ENCODE measurements around the gene PDXK. TPM values are rescaled to one million over a fixed set of nuclear protein-coding genes. Genes with fewer than 3 reads are reported as not detected.
A peak's percentile ranks its signal among the peaks of the same experiment; 100 is the strongest.

The PDXK gene
- polyA plus RNA-seq, 3 donors: 128 to 214 (median 210) TPM

- H3K9ac ChIP-seq (ENCODE audit: insufficient read depth, low read length, poor library complexity, severe bottlenecking): no peak overlapping the region
- H3K27ac ChIP-seq (ENCODE audit: low read depth in 1 of 2, low read length in 2 of 2): peak overlapping the region; percentile 12 to 62
- peaks cover 78% of the 10 kb centered on the region for H4K20me1 ChIP-seq (ENCODE audit: insufficient read depth, low read length)
- H3K4me1 Mint-ChIP-seq: peaks cover 15% of the 10 kb centered on the region
- H3K4me3 Mint-ChIP-seq: peak overlapping the region; percentile 20 to 30
- H3K4me3 ChIP-seq (replicated peaks in 1 of 3; ENCODE audit: low read depth in 2 of 3, low read length in 3 of 3): no peak overlapping the region
- WGBS (ENCODE audit: insufficient coverage): 92% methylated on average over 7 of the region's 8 CpGs
- H3K9me3 Mint-ChIP-seq: peaks cover 0 to 8% (median 0%) of the 10 kb centered on the region in 7 donors
- no peaks in the 10 kb centered on the region for H3K27me3 ChIP-seq (ENCODE audit: control insufficient read depth in 2 of 2, insufficient read depth in 2 of 2, low read length in 2 of 2)
- H3K4me1 ChIP-seq (ENCODE audit: control insufficient read depth in 1 of 2, insufficient read depth in 2 of 2, low read length in 2 of 2): no peaks in the 10 kb centered on the region
- H3K4me2 ChIP-seq (replicated peaks; ENCODE audit: extremely low read depth, low read length, poor library complexity, severe bottlenecking): no peak overlapping the region
- peaks cover 0 to 1% (median 0%) of the 10 kb centered on the region in 3 donors for H3K27me3 Mint-ChIP-seq (ENCODE audit: low read depth in 3 of 3)
- peaks cover 19% of the 10 kb centered on the region for H3K79me2 ChIP-seq (ENCODE audit: insufficient read depth, low read length)
- H3K27ac Mint-ChIP-seq: peak overlapping the region in 6 of 7 donors; percentile 54 to 84 (median 66)
- intact Hi-C loops (cut with micrococcal nuclease): no loop called here
- no peak overlapping the region for H2AFZ ChIP-seq (ENCODE audit: insufficient read depth, low read depth, low read length, poor library complexity, severe bottlenecking)
- H3K36me3 Mint-ChIP-seq: peaks cover 55 to 76% of the 10 kb centered on the region in 2 donors
- peaks cover 64 to 88% of the 10 kb centered on the region in 2 donors for H3K36me3 ChIP-seq (replicated peaks in 1 of 2; ENCODE audit: control insufficient read depth in 1 of 2, insufficient read depth in 2 of 2, low read length in 2 of 2)
- no peak for TF ChIP-seq CTCF (IDR thresholded peaks at IDR 0.05)
- H3K9me3 ChIP-seq (replicated peaks in 1 of 2; ENCODE audit: control insufficient read depth in 1 of 2, insufficient read depth in 1 of 2, low read length in 2 of 2): no peaks in the 10 kb centered on the region
- no peak for DNase-seq
These were observed 25.0 kb downstream of the PDXK start for GRCh38 chr21:43743947-43744346.

GRCh38 chr21:43744725-43745124 is 25.8 kb downstream of the PDXK start:
- H3K4me1 ChIP-seq (ENCODE audit: control insufficient read depth in 1 of 2, insufficient read depth in 2 of 2, low read length in 2 of 2): no peaks in the 10 kb centered on the region
- peaks cover 0 to 1% (median 0%) of the 10 kb centered on the region in 3 donors for H3K27me3 Mint-ChIP-seq (ENCODE audit: low read depth in 3 of 3)
- no peak for TF ChIP-seq CTCF (IDR thresholded peaks at IDR 0.05)
- WGBS (ENCODE audit: insufficient coverage): 98% methylated on average over 15 of the region's 18 CpGs
- no peaks in the 10 kb centered on the region for H3K9me3 ChIP-seq (replicated peaks in 1 of 2; ENCODE audit: control insufficient read depth in 1 of 2, insufficient read depth in 1 of 2, low read length in 2 of 2)
- H2AFZ ChIP-seq (ENCODE audit: insufficient read depth, low read depth, low read length, poor library complexity, severe bottlenecking): no peak overlapping the region
- H3K4me3 ChIP-seq (replicated peaks in 1 of 3; ENCODE audit: low read depth in 2 of 3, low read length in 3 of 3): no peak overlapping the region
- H4K20me1 ChIP-seq (ENCODE audit: insufficient read depth, low read length): peaks cover 75% of the 10 kb centered on the region
- H3K36me3 Mint-ChIP-seq: peaks cover 55 to 76% of the 10 kb centered on the region in 2 donors
- DNase-seq: no peak
- H3K9me3 Mint-ChIP-seq: peaks cover 0 to 3% (median 0%) of the 10 kb centered on the region in 7 donors
- H3K4me2 ChIP-seq (replicated peaks; ENCODE audit: extremely low read depth, low read length, poor library complexity, severe bottlenecking): no peak overlapping the region
- peak overlapping the region in 1 of 7 donors; percentile 28 for H3K27ac Mint-ChIP-seq
- H3K79me2 ChIP-seq (ENCODE audit: insufficient read depth, low read length): peaks cover 13% of the 10 kb centered on the region
- H3K36me3 ChIP-seq (replicated peaks in 1 of 2; ENCODE audit: control insufficient read depth in 1 of 2, insufficient read depth in 2 of 2, low read length in 2 of 2): peaks cover 69 to 89% of the 10 kb centered on the region in 2 donors
- H3K27ac ChIP-seq (ENCODE audit: low read depth in 1 of 2, low read length in 2 of 2): no peak overlapping the region
- intact Hi-C loops (cut with micrococcal nuclease): no loop called here
- no peaks in the 10 kb centered on the region for H3K27me3 ChIP-seq (ENCODE audit: control insufficient read depth in 2 of 2, insufficient read depth in 2 of 2, low read length in 2 of 2)
- no peak overlapping the region for H3K9ac ChIP-seq (ENCODE audit: insufficient read depth, low read length, poor library complexity, severe bottlenecking)
- H3K4me1 Mint-ChIP-seq: peaks cover 10% of the 10 kb centered on the region
- no peak overlapping the region for H3K4me3 Mint-ChIP-seq

All from CD14-positive monocyte (primary cell).